Mucosa of stomach (tissue), 1 donor: ENCODE data around the gene AUNIP.
A peak's percentile ranks its signal among the peaks of the same experiment; 100 is the strongest.

Experiments
- H3K27me3 ChIP-seq: one replicate; pipeline ENCODE4 v1.7.0; 2013; ENCODE audit warnings: mild to moderate bottlenecking, low read length; ENCODE audit not compliant: control insufficient read depth, insufficient read depth
- H3K36me3 ChIP-seq: one replicate; pipeline ENCODE4 v1.7.0; 2013; ENCODE audit warnings: low read length; ENCODE audit not compliant: control insufficient read depth, insufficient read depth
- H3K4me1 ChIP-seq: one replicate; pipeline ENCODE4 v1.7.0; 2013; ENCODE audit warnings: mild to moderate bottlenecking, low read length; ENCODE audit not compliant: control insufficient read depth, insufficient read depth
- H3K4me3 ChIP-seq: one replicate; pipeline ENCODE4 v1.7.0; 2013; ENCODE audit warnings: low read length
- H3K9ac ChIP-seq: one replicate; pipeline ENCODE4 v1.7.0; 2013; ENCODE audit warnings: mild to moderate bottlenecking, low read length, moderate library complexity
- H3K9me3 ChIP-seq: one replicate; pipeline ENCODE4 v1.7.0; 2013; ENCODE audit warnings: mild to moderate bottlenecking, low read length, moderate library complexity; ENCODE audit not compliant: control insufficient read depth
- donor health status: Pancreatic carcinoma.

Gene AUNIP

DNA sequence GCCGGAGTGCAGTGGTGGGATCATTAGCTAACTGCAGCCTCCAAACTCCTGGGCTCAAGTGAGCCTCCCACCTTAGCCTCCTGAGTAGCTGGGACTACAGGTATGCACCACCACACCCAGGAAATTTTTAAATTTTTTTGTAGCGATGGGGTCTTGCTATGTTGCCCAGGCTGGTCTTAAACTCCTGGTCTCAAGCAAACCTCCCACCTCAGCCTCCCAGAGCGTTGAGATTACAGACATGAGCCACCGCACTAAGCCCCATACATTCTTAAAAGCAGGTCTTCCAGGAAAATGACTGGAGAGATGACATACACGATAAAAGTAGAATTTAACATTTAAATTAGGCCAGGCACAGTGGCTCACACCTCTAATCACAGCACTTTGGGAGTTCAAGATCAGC lies 26.1 kb downstream of the AUNIP start:
- H3K36me3 ChIP-seq, result peaks cover 19% of the 10 kb centered on the region
- no peaks in the 10 kb centered on the region for H3K9me3 ChIP-seq
- no peak overlapping the region for H3K9ac ChIP-seq
- no peak overlapping the region for H3K4me3 ChIP-seq
- no peaks in the 10 kb centered on the region for H3K27me3 ChIP-seq
- H3K4me1 ChIP-seq, result no peaks in the 10 kb centered on the region

DNA sequence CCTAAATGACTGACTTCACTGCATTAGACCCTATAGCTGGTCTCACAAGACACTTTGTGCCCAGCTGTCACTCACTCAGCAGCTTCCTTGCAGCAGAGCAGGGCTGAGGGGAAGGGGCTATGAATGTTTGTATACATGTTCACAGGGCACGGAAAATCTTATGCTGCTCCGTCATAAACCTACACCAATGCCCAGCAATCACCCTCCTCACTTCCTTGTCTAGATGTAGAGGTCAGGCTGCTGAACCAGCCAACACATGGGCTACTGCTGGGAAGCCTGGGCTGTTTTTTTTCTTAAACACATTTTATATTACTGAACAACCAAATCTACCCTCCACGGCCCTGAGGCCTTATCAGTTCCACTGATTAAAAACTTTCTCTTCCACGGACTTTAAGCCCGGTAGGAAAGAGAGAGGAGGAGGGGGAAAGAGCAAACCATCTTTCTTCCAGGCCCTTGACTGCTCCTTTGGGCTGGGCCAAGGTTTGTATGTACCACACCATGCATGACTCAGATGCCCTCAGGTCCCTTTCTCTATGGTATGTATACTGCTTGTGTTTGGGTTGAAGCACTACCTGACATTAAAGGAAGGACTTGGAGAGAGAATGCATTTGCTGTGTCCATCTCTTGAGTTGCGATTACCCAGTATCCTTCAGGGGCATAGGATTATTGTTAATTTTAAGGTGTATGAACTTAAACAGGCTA lies 26.8 kb downstream of the AUNIP start:
- Histone ChIP-seq H3K4me3 (no peak overlapping the region), H3K4me1 (no peaks in the 10 kb centered on the region), H3K9me3 (no peaks in the 10 kb centered on the region), H3K36me3 (peaks cover 19% of the 10 kb centered on the region), H3K27me3 (no peaks in the 10 kb centered on the region), H3K9ac (no peak overlapping the region)

DNA sequence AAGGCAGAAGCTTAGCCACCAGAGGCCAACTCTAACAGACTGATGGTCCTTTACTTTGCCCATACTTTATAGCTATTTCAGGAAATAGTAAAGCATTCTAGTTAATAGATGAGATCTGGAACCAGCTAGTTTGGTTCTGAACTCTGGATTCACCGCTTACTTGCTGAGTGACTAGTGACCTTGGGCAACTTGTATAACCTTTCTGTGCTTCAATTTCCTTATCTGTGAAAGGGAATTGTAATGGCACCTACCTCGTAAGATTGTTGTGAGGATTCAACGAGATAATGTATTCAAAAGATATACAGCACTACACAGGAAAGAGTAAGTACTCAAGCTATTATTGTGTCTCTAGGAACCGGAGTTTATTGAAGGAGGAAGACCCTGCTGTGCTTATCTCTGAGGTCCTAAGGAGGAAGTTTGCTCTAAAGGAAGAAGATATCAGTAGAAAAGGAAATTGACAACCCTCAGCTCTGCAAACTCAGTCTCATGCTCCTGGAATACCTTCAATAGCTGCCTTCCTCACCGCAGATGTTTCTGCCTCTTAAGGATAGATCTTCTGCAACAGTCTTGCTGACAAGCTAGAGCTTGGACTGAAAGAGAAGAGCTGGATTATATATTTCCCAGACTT lies 27.6 kb downstream of the AUNIP start:
- Histone ChIP-seq H3K4me1 (no peaks in the 10 kb centered on the region), H3K9me3 (no peaks in the 10 kb centered on the region), H3K27me3 (no peaks in the 10 kb centered on the region), H3K4me3 (no peak overlapping the region), H3K36me3 (peaks cover 19% of the 10 kb centered on the region), H3K9ac (no peak overlapping the region)

DNA sequence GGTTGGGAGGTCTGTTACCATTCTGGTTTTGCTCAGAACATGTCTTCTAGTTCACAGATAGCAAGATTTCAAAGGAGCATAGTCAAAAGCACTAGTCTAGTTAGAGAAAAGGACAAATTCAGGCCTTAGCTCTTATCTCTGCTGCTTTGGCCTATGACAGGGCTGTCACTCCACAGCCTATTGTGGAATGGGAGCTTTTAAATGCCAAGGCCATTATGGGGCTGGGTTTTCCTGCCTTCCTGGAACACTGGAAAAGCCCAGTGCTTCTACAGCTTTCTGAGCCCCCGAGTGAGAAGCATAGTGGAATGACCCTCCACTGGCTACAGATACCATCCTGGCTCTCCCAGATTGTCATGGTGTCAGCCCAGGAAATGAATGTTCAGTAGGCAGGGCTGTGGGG lies 30.2 kb downstream of the AUNIP start:
- Histone ChIP-seq H3K4me3 (no peak overlapping the region), H3K4me1 (no peaks in the 10 kb centered on the region), H3K9ac (no peak overlapping the region), H3K9me3 (no peaks in the 10 kb centered on the region), H3K36me3 (peaks cover 19% of the 10 kb centered on the region), H3K27me3 (no peaks in the 10 kb centered on the region)

DNA sequence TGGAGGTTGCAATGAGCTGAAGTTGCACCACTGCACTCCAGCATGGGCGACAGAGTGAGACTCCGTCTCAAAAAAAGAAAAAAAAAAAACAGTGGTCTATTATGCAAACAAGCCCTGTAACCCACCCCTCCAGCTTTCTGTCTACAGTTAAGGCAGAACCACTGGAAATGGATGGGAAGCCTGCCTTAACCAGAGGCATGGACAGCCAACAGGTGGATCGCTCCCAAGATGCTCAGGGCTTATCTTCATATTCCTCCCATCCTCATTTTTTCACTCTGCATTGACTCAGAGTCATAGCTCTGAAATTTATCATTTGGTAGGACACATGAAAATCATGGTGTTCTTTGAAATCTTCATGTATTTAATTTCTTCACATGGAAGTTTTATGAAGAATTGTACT lies 30.8 kb downstream of the AUNIP start:
- no peaks in the 10 kb centered on the region for H3K9me3 ChIP-seq
- H3K9ac ChIP-seq, result no peak overlapping the region
- no peaks in the 10 kb centered on the region for H3K27me3 ChIP-seq
- no peaks in the 10 kb centered on the region for H3K4me1 ChIP-seq
- H3K36me3 ChIP-seq, result peaks cover 19% of the 10 kb centered on the region
- no peak overlapping the region for H3K4me3 ChIP-seq

DNA sequence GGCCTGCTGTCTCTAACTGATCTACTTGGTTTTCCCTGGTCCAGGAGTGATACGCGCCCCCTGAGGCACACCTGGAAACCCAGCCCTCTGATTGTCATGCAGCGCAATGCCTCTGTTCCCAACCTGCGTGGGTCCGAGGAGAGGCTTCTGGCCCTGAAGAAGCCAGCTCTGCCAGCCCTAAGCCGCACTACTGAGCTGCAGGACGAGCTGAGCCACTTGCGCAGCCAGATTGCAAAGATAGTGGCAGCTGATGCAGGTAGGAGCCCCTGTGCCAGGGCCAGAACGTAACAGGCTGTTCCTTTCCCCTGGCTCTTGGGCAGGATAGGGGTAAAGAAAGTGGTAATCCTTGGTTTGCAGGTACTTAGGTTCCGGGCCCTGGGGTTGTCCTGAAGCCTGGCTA lies 32.7 kb downstream of the AUNIP start:
- no peak overlapping the region for H3K4me3 ChIP-seq

DNA sequence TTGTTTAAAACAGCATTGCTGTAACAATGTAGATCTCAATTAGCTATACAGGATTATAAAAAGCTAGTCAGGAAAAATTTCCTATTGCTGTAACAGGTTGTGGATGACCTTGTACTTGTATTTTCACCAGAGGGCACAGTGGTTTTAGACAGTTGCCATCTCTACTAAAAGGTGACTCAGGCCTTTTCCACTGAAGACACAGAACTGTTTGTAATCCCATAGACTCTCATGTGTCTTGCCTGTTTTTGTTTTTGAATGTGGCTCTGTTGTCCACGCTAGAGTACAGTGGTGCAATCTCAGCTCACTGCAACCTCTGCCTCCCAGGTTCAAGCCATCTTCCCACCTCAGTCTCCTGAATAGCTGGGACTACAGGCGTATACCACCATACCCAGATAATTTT lies 33.7 kb downstream of the AUNIP start:
- no peak overlapping the region for H3K9ac ChIP-seq
- H3K4me1 ChIP-seq, result peaks cover 12% of the 10 kb centered on the region
- H3K4me3 ChIP-seq, result no peak overlapping the region
- no peaks in the 10 kb centered on the region for H3K27me3 ChIP-seq
- H3K36me3 ChIP-seq, result peaks cover 3% of the 10 kb centered on the region
- H3K9me3 ChIP-seq, result no peaks in the 10 kb centered on the region

More for the DNA sequence above, 32.7 kb downstream of the AUNIP start:
- Histone ChIP-seq H3K27me3 (no peaks in the 10 kb centered on the region), H3K4me1 (peaks cover 3% of the 10 kb centered on the region), H3K9me3 (no peaks in the 10 kb centered on the region), H3K36me3 (peaks cover 10% of the 10 kb centered on the region), H3K9ac (no peak overlapping the region)

DNA sequence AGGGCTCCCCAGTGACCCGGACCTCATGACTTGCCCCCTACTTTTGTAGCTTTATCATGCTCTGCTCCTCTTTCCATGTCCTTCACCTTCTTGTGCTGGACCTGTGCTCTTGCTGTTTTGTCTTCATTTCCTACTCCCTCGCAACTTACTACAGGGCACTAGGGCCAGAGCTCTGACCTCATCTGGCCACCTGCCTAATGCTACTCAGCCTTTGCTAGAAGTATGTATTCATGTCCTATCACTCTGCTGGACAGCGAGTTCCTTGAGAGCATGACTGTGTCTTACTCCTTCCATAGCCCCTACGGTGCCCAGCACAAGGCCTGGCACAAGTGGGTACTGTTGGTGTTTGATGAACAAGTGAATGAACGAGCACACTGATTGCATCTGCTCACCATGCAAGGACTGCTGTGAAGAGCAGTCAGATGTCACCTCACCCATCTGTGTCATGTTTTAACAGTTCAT lies 37.6 kb downstream of the AUNIP start:
- Histone ChIP-seq H3K27me3 (no peaks in the 10 kb centered on the region), H3K9me3 (no peaks in the 10 kb centered on the region), H3K36me3 (no peaks in the 10 kb centered on the region), H3K4me3 (no peak overlapping the region), H3K9ac (no peak overlapping the region), H3K4me1 (peaks cover 28% of the 10 kb centered on the region)

DNA sequence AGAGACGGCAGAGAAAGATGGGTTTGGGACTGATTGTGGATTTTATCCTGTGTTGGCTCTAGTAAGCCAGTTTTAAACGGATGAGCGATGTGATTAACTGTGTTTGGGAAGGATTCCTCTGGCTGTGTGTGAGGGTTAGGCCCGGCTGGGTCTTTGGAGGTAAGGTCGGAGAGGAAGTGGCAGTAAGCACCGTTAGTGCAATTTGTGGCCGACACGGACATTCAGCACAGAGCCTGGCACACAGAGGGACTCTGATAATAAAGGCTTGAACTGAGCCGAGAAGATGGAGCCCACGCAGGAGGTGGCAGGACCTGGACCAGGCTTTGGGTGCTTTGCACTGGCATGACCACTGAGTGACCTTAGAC lies 38.2 kb downstream of the AUNIP start:
- H3K4me3 ChIP-seq, result peak overlapping the region; percentile 92
- H3K36me3 ChIP-seq, result no peaks in the 10 kb centered on the region
- no peaks in the 10 kb centered on the region for H3K27me3 ChIP-seq
- H3K9me3 ChIP-seq, result no peaks in the 10 kb centered on the region
- H3K4me1 ChIP-seq, result peaks cover 28% of the 10 kb centered on the region
- H3K9ac ChIP-seq, result peak overlapping the region; percentile 90

DNA sequence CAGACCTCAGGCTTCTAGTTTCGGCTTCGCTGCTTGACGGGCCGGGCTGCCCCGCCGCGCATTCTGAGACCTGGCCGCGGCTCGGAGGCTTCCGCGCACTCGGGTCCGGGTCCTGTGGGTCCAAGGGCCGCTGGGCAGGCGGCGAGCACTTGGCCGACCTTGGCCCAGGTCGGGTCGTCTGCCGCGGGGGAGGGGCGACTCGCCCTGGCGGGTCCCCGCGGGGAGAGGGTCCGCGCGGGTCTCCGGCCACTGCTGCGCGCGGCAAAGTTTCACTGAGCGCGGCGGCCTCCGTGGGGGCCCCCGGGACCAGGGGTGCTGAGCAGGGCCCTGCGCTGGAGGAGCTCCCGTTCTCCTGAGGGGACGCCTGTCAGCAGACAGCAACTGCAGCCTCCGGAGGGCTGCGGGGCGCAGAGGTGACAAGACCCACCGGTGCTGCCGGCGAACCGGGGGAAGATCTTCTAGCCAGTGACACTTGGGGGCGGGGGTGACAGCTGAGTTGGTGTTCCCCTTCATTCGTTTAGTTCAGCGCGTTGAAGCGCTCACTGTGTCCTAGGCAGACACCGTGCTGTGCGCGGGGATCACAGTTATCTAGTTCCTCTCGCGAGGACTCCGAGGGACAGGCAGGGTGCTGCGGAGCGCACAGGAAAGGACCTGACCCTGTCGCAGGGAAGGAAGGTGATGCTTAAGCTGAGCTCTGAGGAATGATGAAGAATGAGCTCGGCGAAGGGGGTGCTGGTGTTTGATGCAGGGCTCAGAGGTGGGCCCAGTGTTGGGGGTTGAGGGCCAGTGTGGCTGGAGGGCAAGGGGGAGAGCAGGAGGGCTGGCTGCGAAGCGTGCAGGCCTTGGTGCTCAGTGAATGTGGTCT lies 38.8 kb downstream of the AUNIP start:
- H3K4me1 ChIP-seq, result peaks cover 28% of the 10 kb centered on the region
- peak overlapping the region; percentile 90 for H3K9ac ChIP-seq
- H3K36me3 ChIP-seq, result no peaks in the 10 kb centered on the region
- no peaks in the 10 kb centered on the region for H3K9me3 ChIP-seq
- no peaks in the 10 kb centered on the region for H3K27me3 ChIP-seq
- H3K4me3 ChIP-seq, result peak overlapping the region; percentile 92

DNA sequence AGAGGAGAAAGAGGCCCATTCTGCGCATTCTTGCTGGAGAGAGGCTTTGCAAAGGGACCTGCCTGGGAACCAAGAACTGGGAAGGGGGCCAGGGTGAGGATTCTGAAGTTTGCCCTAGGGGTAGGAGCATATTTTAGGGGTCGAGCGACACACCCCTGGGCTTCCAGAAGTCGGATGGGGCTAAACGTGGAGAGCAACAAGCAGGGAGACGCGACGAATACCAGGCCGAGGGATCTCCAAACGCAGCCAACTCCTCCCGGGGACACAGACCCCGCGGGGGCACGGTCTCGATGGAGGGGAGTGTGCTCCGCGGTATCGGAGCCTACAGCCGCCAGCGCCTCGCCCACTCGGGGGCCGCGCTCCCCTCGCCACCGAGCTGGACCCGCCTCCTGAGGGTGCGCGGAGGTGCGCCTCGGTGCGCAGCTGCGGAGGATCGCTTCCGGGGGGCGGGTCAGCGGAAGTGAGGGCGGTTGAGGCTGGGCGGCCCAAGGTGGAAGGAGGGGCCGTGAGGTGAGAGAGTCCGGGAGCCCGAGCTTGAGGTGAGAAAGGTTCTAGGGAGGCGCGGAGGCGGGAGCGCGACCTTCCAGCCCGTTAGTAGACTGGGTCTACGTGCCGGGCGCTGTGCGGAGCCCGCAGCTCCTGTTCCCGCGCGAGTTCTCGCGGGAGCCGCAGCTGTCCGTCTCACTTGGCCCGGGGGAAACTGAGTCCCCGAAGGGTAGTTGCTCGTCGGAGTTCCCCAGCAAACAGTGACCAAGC lies 39.6 kb downstream of the AUNIP start, which contains the start of gene MTFR1L:
Gene MTFR1L, plus strand, starts transcription at position 464 of the 756 bp plus-strand sequence. CDS start 3,151 bp downstream, outside the sequence.
- Histone ChIP-seq H3K4me1 (peaks cover 28% of the 10 kb centered on the region), H3K9me3 (no peaks in the 10 kb centered on the region), H3K4me3 (peak within 1 kb of the TSS; percentile 92), H3K9ac (peak within 1 kb of the TSS; percentile 90), H3K27me3 (no peaks in the 10 kb centered on the region), H3K36me3 (no peaks in the 10 kb centered on the region)
